Measurements from ENCODE around the gene SNAPC1.

DNA sequence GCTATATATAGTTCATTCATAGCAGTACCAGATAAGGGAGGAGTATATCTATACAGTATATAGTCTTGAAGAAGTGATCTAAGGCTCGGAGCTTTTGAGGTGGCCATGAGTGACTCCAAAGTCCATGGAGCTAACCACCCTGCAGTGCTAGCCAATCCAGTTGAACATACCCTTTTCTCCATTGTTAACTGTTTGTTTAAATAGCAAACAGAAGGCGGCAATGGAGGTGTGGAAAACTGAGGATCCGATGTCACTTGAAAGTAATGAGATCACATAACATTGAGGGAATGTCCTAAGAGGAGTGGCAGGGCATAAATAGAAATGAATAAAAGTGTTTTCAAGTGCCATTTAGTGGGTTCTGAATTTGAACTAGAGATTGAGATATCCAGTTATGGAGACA lies 12.4 kb upstream of the SNAPC1 start:
- TF ChIP-seq, protein P1, sequence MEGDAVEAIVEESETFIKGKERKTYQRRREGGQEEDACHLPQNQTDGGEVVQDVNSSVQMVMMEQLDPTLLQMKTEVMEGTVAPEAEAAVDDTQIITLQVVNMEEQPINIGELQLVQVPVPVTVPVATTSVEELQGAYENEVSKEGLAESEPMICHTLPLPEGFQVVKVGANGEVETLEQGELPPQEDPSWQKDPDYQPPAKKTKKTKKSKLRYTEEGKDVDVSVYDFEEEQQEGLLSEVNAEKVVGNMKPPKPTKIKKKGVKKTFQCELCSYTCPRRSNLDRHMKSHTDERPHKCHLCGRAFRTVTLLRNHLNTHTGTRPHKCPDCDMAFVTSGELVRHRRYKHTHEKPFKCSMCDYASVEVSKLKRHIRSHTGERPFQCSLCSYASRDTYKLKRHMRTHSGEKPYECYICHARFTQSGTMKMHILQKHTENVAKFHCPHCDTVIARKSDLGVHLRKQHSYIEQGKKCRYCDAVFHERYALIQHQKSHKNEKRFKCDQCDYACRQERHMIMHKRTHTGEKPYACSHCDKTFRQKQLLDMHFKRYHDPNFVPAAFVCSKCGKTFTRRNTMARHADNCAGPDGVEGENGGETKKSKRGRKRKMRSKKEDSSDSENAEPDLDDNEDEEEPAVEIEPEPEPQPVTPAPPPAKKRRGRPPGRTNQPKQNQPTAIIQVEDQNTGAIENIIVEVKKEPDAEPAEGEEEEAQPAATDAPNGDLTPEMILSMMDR (conservative IDR thresholded peaks at IDR 0.05 in 1 of 2, IDR thresholded peaks at IDR 0.05 in 1 of 2; ENCODE audit: low read depth in 1 of 2, low read length in 2 of 2): no peak
- TF ChIP-seq EZH2 (IDR thresholded peaks at IDR 0.05; ENCODE audit: low read length, missing control alignments): no peak

All from fibroblast of lung (primary cell).